Transverse colon (tissue), 4 donors: ENCODE measurements around the gene CPA3.

ENCODE experiments used
- EP300 ChIP-seq: sonication (generic); formaldehyde crosslinking; IDR thresholded peaks from one replicate; pipeline ENCODE4 v1.6.1; 2017; ENCODE audit warnings: antibody characterized with exemption, low read depth
- POLR2A ChIP-seq: fragments of 450-650 bp; IDR thresholded peaks from one replicate; pipeline ENCODE4 v1.6.1; 2016; ENCODE audit warnings: antibody characterized with exemption, mild to moderate bottlenecking, moderate library complexity
- POLR2AphosphoS5 ChIP-seq, 3 donors: sonication (generic); formaldehyde crosslinking; IDR thresholded peaks; one replicate each; pipeline ENCODE4 v1.6.1; 2016; ENCODE audit warnings: antibody characterized with exemption in 3 of 3
- TF ChIP-seq, protein P1 (sequence below), 5 experiments: fragments of 200-600 bp in 3 of 5; fragments of 450-650 bp in 2 of 5; sonication (generic) in 3 of 5; IDR thresholded peaks; 1 replicate in 2 of 5; 2 replicates in 3 of 5; pipeline ENCODE4 v1.5.1; 2016 to 2017; ENCODE audit warnings: antibody characterized with exemption in 5 of 5, inconsistent platforms in 3 of 5, mild to moderate bottlenecking in 2 of 5, moderate library complexity in 1 of 5

DNA sequence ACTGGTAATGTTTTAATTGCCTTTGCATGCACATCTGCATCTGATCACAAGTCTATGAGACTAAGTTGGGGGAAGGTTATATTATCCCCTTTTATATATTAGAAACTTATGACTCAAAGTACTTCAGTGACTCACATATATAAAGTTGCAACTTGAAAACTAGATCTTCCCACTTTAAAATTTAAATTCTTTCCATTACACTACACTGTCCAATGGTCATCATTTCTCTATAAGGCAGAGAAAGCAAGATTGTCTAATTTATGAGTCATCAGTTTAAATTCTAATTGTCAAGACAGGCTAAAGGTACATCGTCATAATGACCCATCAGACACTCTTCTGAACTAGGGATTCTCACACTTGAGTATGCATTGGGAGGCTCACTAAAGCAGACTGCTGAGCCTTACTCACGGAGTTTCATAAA lies 37.9 kb downstream of the CPA3 start:
- TF ChIP-seq, protein P1, sequence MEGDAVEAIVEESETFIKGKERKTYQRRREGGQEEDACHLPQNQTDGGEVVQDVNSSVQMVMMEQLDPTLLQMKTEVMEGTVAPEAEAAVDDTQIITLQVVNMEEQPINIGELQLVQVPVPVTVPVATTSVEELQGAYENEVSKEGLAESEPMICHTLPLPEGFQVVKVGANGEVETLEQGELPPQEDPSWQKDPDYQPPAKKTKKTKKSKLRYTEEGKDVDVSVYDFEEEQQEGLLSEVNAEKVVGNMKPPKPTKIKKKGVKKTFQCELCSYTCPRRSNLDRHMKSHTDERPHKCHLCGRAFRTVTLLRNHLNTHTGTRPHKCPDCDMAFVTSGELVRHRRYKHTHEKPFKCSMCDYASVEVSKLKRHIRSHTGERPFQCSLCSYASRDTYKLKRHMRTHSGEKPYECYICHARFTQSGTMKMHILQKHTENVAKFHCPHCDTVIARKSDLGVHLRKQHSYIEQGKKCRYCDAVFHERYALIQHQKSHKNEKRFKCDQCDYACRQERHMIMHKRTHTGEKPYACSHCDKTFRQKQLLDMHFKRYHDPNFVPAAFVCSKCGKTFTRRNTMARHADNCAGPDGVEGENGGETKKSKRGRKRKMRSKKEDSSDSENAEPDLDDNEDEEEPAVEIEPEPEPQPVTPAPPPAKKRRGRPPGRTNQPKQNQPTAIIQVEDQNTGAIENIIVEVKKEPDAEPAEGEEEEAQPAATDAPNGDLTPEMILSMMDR (IDR thresholded peaks at IDR 0.05), result no peak
- TF ChIP-seq POLR2A, result no peak
- no peak for TF ChIP-seq EP300
- TF ChIP-seq POLR2AphosphoS5 (IDR thresholded peaks at IDR 0.05), result no peak
